OCI-LY1 (cell line): ENCODE measurements around the gene CCDC160.

Experiments
- H2AFZ ChIP-seq: fragments of 200-600 bp; sonication (generic), shearing (Covaris generic); 2 replicates; pipeline ENCODE4 v1.6.0; 2014; ENCODE audit warnings: antibody characterized with exemption, mild to moderate bottlenecking, low read length
- H3F3A ChIP-seq: fragments of 200-600 bp; sonication (generic), shearing (Covaris generic); 2 replicates; pipeline ENCODE4 v1.6.0; 2014; ENCODE audit warnings: mild to moderate bottlenecking, antibody characterized with exemption, low read length, moderate library complexity; ENCODE audit not compliant: insufficient read depth
- H3K27ac ChIP-seq: fragments of 200-600 bp; sonication (generic); 2 replicates; pipeline ENCODE4 v1.5.1; 2014; ENCODE audit warnings: low read length, mixed run types, mild to moderate bottlenecking, low read depth; ENCODE audit not compliant: poor library complexity, severe bottlenecking
- H3K27me3 ChIP-seq: fragments of 200-600 bp; sonication (generic); 2 replicates; pipeline ENCODE4 v1.6.0; 2014; ENCODE audit warnings: antibody characterized with exemption, mild to moderate bottlenecking, low read length, moderate library complexity; ENCODE audit not compliant: insufficient read depth
- H3K36me3 ChIP-seq: fragments of 200-600 bp; sonication (generic); 2 replicates; pipeline ENCODE4 v1.6.1; 2014; ENCODE audit warnings: mild to moderate bottlenecking, antibody characterized with exemption, low read length, moderate library complexity, mixed read lengths; ENCODE audit not compliant: insufficient read depth
- H3K4me1 ChIP-seq: fragments of 200-600 bp; sonication (generic); 2 replicates; pipeline ENCODE4 v1.5.1; 2014; ENCODE audit warnings: mild to moderate bottlenecking, low read length, moderate library complexity; ENCODE audit not compliant: insufficient read depth, severe bottlenecking
- H3K4me2 ChIP-seq: fragments of 200-600 bp; sonication (generic), shearing (Covaris generic); 2 replicates; pipeline ENCODE4 v1.6.1; 2014; ENCODE audit warnings: low read length
- H3K4me3 ChIP-seq: fragments of 200-600 bp; sonication (generic); 2 replicates; pipeline ENCODE4 v1.5.1; 2014; ENCODE audit warnings: low read length, low read depth, mild to moderate bottlenecking, mixed read lengths; ENCODE audit not compliant: poor library complexity, severe bottlenecking
- H3K79me2 ChIP-seq: fragments of 200-600 bp; shearing (Covaris generic); 2 replicates; pipeline ENCODE4 v1.6.1; 2016; ENCODE audit warnings: mixed run types, low read length, mixed read lengths; ENCODE audit not compliant: insufficient read depth
- H3K9ac ChIP-seq: fragments of 200-600 bp; sonication (generic), shearing (Covaris generic); 2 replicates; pipeline ENCODE4 v1.6.1; 2014; ENCODE audit warnings: mild to moderate bottlenecking, low read length, mixed read lengths
- H3K9me2 ChIP-seq: fragments of 200-600 bp; sonication (generic), shearing (Covaris generic); 2 replicates; pipeline ENCODE4 v1.6.1; 2014; ENCODE audit warnings: low read depth, mild to moderate bottlenecking, low read length, mixed read lengths
- H3K9me3 ChIP-seq: fragments of 200-600 bp; shearing (Covaris generic); 2 replicates; pipeline ENCODE4 v1.6.1; 2014; ENCODE audit warnings: low read length, mixed read lengths
- H4K20me1 ChIP-seq: fragments of 200-600 bp; sonication (generic), shearing (Covaris generic); 2 replicates; pipeline ENCODE4 v1.6.0; 2016; ENCODE audit warnings: mild to moderate bottlenecking, low read length; ENCODE audit not compliant: insufficient read depth
- CTCF ChIP-seq: fragments of 200-600 bp; sonication (generic), shearing (Covaris generic); IDR thresholded peaks from 2 replicates; pipeline ENCODE4 v1.5.1; 2017; ENCODE audit warnings: mild to moderate bottlenecking, antibody characterized with exemption, low read length, moderate library complexity, mixed read lengths
- EZH2 ChIP-seq: fragments of 200-600 bp; sonication (generic), shearing (Covaris generic); IDR thresholded peaks from 2 replicates; pipeline ENCODE4 v1.8.0; 2017; ENCODE audit warnings: borderline replicate concordance, mixed run types, mild to moderate bottlenecking, antibody characterized with exemption, low read length, moderate library complexity, mixed read lengths

Gene CCDC160

DNA sequence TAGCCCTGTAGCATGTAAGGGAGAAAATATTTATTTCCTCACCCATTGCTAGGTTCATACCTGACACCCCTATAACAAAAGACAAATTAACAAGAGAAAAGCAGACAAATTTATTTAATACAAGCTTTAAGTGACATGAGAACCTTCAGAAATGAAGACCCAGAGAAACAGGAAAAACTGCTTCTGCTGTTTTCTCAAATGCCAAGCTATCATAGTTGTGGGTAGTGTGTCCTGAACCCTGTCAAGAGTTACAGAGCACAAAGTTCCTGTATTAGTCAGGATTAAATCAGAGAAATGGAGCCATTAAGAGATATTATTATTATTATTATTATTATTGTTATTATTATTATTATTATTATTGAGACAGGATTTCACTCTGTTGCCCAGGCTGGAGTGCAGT lies 17.5 kb downstream of the CCDC160 start:
- TF ChIP-seq EZH2 (no peak), CTCF (no peak)
- H3K27me3 ChIP-seq = no peaks in the 10 kb centered on the region
- no peaks in the 10 kb centered on the region for H3K9me3 ChIP-seq
- H3K9me2 ChIP-seq = no peaks in the 10 kb centered on the region
- no peak overlapping the region for H3K4me2 ChIP-seq
- no peak overlapping the region for H3K27ac ChIP-seq
- H3K79me2 ChIP-seq = no peaks in the 10 kb centered on the region
- H2AFZ ChIP-seq = no peak overlapping the region
- H3F3A ChIP-seq = no peaks in the 10 kb centered on the region
- H3K4me1 ChIP-seq = no peaks in the 10 kb centered on the region
- no peaks in the 10 kb centered on the region for H3K36me3 ChIP-seq
- no peak overlapping the region for H3K9ac ChIP-seq
- no peak overlapping the region for H3K4me3 ChIP-seq
- H4K20me1 ChIP-seq = no peaks in the 10 kb centered on the region

DNA sequence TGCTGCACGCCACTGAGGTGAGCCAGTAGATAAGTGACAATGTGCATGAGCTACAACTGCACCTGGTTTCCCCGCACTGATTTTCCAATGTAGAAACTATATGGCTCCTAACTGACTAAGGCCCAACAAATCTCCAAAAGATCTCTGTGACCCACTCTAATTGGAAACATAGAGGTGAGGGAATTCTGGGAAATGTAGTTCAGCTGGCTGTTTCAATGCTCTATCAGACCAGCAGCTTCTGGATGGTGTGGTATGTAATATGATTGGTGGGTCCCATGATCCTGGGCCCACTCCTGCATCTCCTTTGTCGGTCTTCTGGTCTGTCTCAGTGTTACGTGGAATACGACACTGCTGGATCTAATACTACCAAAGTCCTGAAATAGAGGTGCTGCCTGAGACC lies 18.6 kb downstream of the CCDC160 start:
- Histone ChIP-seq H3K4me3 (no peak overlapping the region), H3K27ac (no peak overlapping the region), H3F3A (no peaks in the 10 kb centered on the region), H3K36me3 (no peaks in the 10 kb centered on the region), H4K20me1 (no peaks in the 10 kb centered on the region), H3K4me1 (no peaks in the 10 kb centered on the region), H3K9me2 (no peaks in the 10 kb centered on the region), H2AFZ (no peak overlapping the region), H3K4me2 (no peak overlapping the region), H3K9me3 (no peaks in the 10 kb centered on the region), H3K9ac (no peak overlapping the region), H3K27me3 (no peaks in the 10 kb centered on the region), H3K79me2 (no peaks in the 10 kb centered on the region)
- no peak for TF ChIP-seq CTCF
- TF ChIP-seq EZH2 = no peak

DNA sequence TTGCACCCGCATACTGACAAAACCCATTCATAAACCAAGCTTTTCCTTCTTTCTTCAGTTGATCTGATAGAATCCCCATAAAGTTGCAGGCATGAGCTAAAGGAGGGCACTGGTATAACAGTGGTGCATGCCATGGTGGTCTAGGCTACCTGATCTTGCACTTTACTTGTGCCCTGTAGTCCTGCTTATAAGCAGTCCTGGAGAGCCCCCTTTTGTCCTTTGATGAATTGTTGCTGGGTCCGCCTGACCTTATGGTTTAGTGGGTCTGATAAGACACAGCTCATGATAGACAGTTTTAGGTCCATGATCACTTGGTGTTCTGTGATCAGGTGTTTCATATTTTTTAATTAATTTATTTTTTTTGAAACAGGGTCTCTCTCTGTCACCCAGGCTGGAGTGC lies 19.7 kb downstream of the CCDC160 start:
- Histone ChIP-seq H3K79me2 (no peaks in the 10 kb centered on the region), H3K9me3 (no peaks in the 10 kb centered on the region), H2AFZ (no peak overlapping the region), H3K9ac (no peak overlapping the region), H3F3A (no peaks in the 10 kb centered on the region), H3K27me3 (no peaks in the 10 kb centered on the region), H3K4me3 (no peak overlapping the region), H3K36me3 (no peaks in the 10 kb centered on the region), H3K27ac (no peak overlapping the region), H3K4me1 (no peaks in the 10 kb centered on the region), H3K9me2 (no peaks in the 10 kb centered on the region), H4K20me1 (no peaks in the 10 kb centered on the region), H3K4me2 (no peak overlapping the region)
- TF ChIP-seq EZH2 (no peak), CTCF (no peak)
